Lung (tissue), 12 donors: Measurements from ENCODE around the gene CACNG5. TPM values are rescaled to one million over a fixed set of nuclear protein-coding genes. Genes with fewer than 3 reads are reported as not detected.

Experiments used
- ATAC-seq: fragments of 200-7000 bp; cut with Tn5 transposase; one replicate; pipeline ENCODE4 v1.9.1; 2020; ENCODE audit warnings: moderate number of reproducible peaks; ENCODE audit not compliant: insufficient read depth, low FRiP score
- DNase-seq, 3 donors: peaks; one replicate each; pipeline ENCODE4 v3.0.0-alpha.2; 2013 to 2017
- H3K27ac ChIP-seq, 2 donors: one replicate each; pipeline ENCODE4 v1.5.1; 2013; ENCODE audit warnings: mild to moderate bottlenecking in 2 of 2, moderate library complexity in 2 of 2, control low read depth in 1 of 2, inconsistent platforms in 1 of 2, low read depth in 1 of 2, low read length in 1 of 2
- H3K27me3 ChIP-seq, 3 donors: one replicate each; pipeline ENCODE4 v1.5.1; 2013; ENCODE audit warnings: low read length in 2 of 3; ENCODE audit not compliant: control insufficient read depth in 3 of 3, insufficient read depth in 3 of 3
- H3K36me3 ChIP-seq, 4 donors: one replicate each; pipeline ENCODE4 v1.5.1; 2013; ENCODE audit warnings: low read length in 4 of 4, mild to moderate bottlenecking in 1 of 4, moderate library complexity in 1 of 4; ENCODE audit not compliant: control insufficient read depth in 4 of 4, insufficient read depth in 4 of 4
- H3K4me1 ChIP-seq, 5 donors: one replicate each; pipeline ENCODE4 v1.5.1; 2013; ENCODE audit warnings: low read length in 5 of 5, mild to moderate bottlenecking in 2 of 5, moderate library complexity in 1 of 5; ENCODE audit not compliant: control insufficient read depth in 5 of 5, insufficient read depth in 5 of 5
- H3K4me3 ChIP-seq: one replicate; pipeline ENCODE4 v1.5.1; 2013; ENCODE audit warnings: mild to moderate bottlenecking, control low read depth, moderate library complexity
- H3K9ac ChIP-seq, 2 donors: one replicate each; pipeline ENCODE4 v1.5.1; 2013; ENCODE audit warnings: low read length in 2 of 2, control low read depth in 1 of 2; ENCODE audit not compliant: insufficient read depth in 1 of 2
- H3K9me3 ChIP-seq, 4 donors: one replicate each; pipeline ENCODE4 v1.5.1; 2013; ENCODE audit warnings: low read length in 3 of 4, mild to moderate bottlenecking in 1 of 4, moderate library complexity in 1 of 4; ENCODE audit not compliant: control insufficient read depth in 4 of 4, insufficient read depth in 3 of 4
- CTCF ChIP-seq: IDR thresholded peaks from 2 replicates; pipeline ENCODE4 v1.5.1; 2012; ENCODE audit warnings: mild to moderate bottlenecking; ENCODE audit errors: control extremely low read depth, extremely low read depth
- WGBS, 2 donors: extraction: QIAGEN DNeasy Blood & Tissue Kit; methylation state at CpG; one replicate each; pipeline ENCODE4 v1.1.7; 2013; 5-methylcytosine and 5-hydroxymethylcytosine counted together
- polyA plus RNA-seq, 2 donors: library from polyadenylated mRNA; stranded (reverse); fragments of 200-250 nt; gene quantifications; one replicate each; pipeline ENCODE4 v1.2.1, GENCODE V29; 2013
- total RNA-seq, 2 donors: library from RNA; depleted of rRNA in 1 of 2; stranded (reverse); fragments of >200 nt in 1 of 2; gene quantifications; one replicate each; pipeline ENCODE4 v1.2.1, GENCODE V29; 2014 to 2021
- donor health status: control.
- donor health status: control.
- donor health status: Bipolar disorder and iron deficiency.
- donor health status: healthy.
- donor health status: DM: yes; HTN: yes; CAD: no.

The CACNG5 gene
- total and polyA plus RNA-seq, 4 donors, result not detected

- Histone ChIP-seq H3K9me3 (peaks cover 0 to 5% (median 0%) of the 10 kb centered on the region in 4 donors), H3K4me3 (no peak overlapping the region), H3K9ac (no peak overlapping the region), H3K27me3 (peaks cover 0 to 10% (median 5%) of the 10 kb centered on the region in 3 donors), H3K27ac (no peak overlapping the region), H3K4me1 (no peaks in the 10 kb centered on the region), H3K36me3 (no peaks in the 10 kb centered on the region)
- DNase-seq (no peak), ATAC-seq (no peak)
- 60 to 69% methylated on average over 4 of the region's 4 CpGs for WGBS, 2 donors
- no peak for TF ChIP-seq CTCF
Observed at GRCh38 chr17:66841328-66841727, 6.4 kb downstream of the CACNG5 start.

DNA sequence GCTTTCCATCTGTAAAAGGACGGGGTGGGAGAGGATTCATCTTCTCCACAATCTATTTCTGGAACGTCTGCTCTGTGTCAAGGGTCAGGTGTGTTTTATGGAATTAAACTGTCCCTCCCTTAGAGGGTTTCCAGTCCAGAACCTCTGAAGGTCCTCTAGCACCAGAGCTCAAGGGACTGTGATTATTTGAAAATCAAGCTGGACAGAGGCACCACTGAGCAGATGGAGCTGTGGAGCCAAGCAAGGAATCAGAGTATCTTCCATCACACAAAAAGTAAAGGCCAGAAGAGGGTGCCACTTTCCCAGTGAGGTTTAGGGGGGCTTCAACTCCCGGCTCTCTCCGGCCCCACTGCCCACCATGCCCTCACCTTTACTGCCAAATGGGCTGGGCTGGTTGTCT lies 6.8 kb downstream of the CACNG5 start:
- WGBS, 2 donors, result 62 to 78% methylated on average over 3 to 4 of the region's 4 CpGs
- peaks cover 0 to 6% (median under 1%) of the 10 kb centered on the region in 3 donors for H3K27me3 ChIP-seq
- no peaks in the 10 kb centered on the region for H3K4me1 ChIP-seq
- no peak for TF ChIP-seq CTCF
- H3K36me3 ChIP-seq, result no peaks in the 10 kb centered on the region
- peaks cover 0 to 5% (median 0%) of the 10 kb centered on the region in 4 donors for H3K9me3 ChIP-seq
- H3K27ac ChIP-seq, result no peak overlapping the region
- no peak for ATAC-seq
- no peak overlapping the region for H3K9ac ChIP-seq
- no peak for DNase-seq
- H3K4me3 ChIP-seq, result no peak overlapping the region

GRCh38 chr17:66842505-66842904 lies 7.6 kb downstream of the CACNG5 start:
- Histone ChIP-seq H3K4me1 (no peaks in the 10 kb centered on the region), H3K4me3 (no peak overlapping the region), H3K27ac (no peak overlapping the region), H3K9ac (no peak overlapping the region), H3K36me3 (no peaks in the 10 kb centered on the region), H3K9me3 (peaks cover 0 to 8% (median 0%) of the 10 kb centered on the region in 4 donors), H3K27me3 (no peaks in the 10 kb centered on the region)
- DNase-seq (no peak), ATAC-seq (no peak)
- 69 to 72% methylated on average over 5 of the region's 5 CpGs for WGBS, 2 donors
- no peak for TF ChIP-seq CTCF

GRCh38 chr17:66842959-66843358 lies 8.0 kb downstream of the CACNG5 start:
- no peaks in the 10 kb centered on the region for H3K27me3 ChIP-seq
- ATAC-seq (no peak), DNase-seq (no peak)
- WGBS, 2 donors, result 99 to 100% methylated on average over 3 of the region's 3 CpGs
- no peaks in the 10 kb centered on the region for H3K4me1 ChIP-seq
- peaks cover 0 to 10% (median 0%) of the 10 kb centered on the region in 4 donors for H3K9me3 ChIP-seq
- H3K36me3 ChIP-seq, result no peaks in the 10 kb centered on the region
- H3K27ac ChIP-seq, result no peak overlapping the region
- no peak for TF ChIP-seq CTCF
- no peak overlapping the region for H3K4me3 ChIP-seq
- H3K9ac ChIP-seq, result no peak overlapping the region
